SKM-1 treated with dmso at 0.1 percent for 144 hours (cell line): ENCODE results near the gene CACNA1D.
"Not testable (repeated sequence)": the region's sequence is repeated elsewhere in the genome, so short reads cannot be mapped to it uniquely, and the experiment has no call there.

ENCODE experiments used
- DNase-seq: peaks from one replicate; lab custom pipeline; 2025; ENCODE audit not compliant: unreplicated experiment; lab: John Stamatoyannopoulos, UW

CACNA1D gene

DNA sequence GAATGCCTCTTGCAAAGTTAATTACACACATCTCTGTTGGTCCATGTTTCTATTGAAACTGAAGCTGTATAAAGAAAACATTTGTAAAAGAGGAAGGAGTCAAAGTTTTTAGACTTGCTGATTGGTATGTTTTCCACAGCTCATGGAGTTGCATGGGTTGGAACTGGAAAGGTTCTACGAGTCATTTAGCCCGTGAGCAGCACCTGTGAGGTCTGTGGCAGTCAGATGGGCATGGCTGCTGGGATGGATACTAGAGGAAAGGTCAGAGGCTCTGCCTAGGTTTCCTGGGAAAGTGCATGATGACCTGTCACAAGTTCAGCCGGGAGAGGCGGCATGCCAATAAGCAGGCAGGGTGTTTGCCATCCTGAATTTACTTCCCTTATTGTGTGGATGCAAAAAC, 155.4 kb downstream of the CACNA1D start:
- DNase-seq, result no peak

DNA sequence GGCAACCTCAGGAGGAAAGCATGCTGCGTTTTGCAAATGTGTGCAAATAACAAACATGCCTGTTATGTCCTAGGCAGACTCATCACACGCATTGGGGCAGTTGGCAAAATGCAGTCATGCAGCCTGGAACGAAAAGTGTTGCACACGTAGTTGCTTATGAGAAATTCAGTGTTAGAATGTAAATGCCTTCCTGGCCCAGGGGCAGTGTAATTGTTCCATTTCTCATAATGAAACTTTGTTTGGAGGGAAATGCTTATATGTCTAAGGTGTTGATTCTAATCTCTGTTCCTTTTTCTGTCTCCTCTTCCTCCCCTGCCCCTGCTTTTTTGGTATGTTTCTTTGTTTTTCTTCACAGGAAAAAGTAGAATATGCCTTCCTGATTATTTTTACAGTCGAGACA, 156.0 kb downstream of the CACNA1D start:
- no peak for DNase-seq

DNA sequence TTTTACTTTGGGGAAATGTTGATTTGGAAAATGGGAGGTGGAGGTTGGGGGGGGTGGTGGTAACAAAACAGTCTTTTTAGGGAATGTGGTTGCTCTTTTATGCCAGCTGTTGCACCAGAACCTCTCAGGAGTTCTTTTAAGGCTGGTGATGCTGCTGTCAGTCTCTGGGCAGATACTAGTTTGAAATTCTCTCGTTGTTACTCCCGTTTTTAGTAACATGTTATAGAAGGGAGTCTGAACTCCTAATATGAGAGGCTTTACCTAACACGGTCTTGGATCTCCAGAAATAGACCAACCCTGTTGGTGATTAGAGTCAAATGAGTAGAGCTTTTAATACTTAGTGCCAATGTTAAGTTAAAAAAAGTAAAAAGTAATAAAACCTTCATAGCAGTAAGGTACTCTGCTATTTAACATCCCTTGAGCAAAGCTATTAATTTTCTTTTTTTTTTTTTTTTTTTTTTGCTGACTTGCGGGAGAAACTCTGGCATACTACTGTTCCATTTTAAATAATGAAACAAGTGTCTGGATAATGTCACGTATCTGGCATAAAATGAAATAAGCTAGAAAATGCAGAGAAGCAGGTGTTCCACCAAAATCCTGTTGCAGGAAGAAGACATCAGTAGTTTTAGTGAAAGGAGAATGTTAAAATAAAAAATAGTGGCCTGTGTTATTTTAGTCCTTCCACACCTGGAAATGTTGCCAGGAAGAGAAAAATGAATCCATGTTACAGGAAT, 156.7 kb downstream of the CACNA1D start:
- DNase-seq, result no peak

DNA sequence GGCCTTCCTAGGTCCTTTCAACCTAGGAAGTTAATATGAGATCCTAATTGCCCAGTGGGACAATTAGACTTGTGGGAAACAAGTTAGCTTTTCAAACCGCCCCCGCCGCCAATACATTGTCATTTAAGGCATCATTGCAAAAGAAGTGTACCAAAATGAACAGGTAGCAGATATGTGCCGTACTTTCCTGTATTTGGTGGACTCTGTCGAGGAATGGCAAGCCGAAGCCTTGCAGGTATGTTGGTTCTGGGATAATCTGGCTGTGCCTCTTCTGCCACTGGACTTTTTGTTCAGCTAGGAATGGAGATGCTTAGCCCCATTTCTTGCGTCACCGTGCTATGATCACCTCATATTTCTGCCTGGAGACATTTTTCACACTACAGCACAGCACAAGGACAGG, 157.5 kb downstream of the CACNA1D start:
- DNase-seq, result no peak

DNA sequence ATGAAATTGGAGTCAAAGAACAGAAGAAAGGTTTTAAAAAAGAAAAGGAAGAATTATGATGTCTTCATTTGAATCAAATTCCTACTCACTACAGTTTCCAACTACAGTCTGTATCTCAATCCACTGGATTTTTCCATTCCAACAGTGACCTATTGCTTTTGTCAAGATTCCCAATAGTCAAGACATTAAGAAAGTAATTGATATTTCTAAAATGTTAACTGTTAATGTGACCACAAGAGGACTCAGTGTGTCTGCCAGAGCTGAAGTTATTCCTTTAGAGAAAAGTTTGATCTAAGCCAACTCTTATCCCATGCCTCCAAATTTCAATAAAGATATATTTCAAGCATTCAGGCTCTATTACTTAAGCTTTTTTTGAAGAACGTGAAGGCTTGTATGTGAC, 163.2 kb downstream of the CACNA1D start:
- no peak for DNase-seq

DNA sequence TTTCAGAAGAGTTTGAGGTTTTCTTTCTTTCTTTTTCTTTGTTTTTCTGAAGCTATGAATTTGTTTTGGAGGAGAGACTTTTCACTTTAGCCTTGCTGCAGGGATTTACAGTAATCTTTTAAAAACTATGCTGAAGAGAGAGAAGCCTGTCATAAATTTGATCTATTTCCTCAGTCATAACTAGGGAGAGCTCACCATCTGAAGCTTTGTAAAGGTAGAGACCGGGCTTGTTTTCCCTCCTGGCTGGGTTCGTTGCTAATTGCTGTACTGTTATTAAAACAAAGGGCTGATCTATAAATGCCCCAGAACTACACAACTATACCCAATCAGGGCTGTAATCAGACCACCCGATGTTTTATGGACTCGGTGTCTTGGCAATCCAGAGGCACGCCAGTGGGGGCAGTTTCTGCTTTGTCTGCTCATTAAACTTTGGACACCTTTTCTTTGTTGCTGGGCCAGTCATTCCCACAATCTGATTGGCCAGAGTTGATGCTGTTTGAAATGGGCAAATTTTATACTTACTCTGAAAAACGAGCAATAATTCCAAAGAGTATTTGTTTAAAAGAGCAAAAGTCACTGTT, 164.3 kb downstream of the CACNA1D start:
- no peak for DNase-seq

DNA sequence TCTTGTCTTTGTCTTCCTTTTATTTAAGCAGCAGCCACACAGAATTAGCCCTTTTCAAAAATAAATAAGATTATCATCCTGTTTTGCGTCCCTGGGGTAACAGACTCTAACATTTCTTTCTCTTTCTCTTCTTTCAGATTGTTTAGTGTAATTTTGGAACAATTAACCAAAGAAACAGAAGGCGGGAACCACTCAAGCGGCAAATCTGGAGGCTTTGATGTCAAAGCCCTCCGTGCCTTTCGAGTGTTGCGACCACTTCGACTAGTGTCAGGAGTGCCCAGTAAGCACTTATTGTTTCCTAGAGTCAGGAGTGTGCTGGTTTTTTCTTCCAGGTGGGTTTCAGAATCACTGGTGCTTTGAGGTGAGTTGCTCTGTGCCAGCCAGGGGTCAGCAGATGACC, 165.6 kb downstream of the CACNA1D start:
- DNase-seq, result no peak

DNA sequence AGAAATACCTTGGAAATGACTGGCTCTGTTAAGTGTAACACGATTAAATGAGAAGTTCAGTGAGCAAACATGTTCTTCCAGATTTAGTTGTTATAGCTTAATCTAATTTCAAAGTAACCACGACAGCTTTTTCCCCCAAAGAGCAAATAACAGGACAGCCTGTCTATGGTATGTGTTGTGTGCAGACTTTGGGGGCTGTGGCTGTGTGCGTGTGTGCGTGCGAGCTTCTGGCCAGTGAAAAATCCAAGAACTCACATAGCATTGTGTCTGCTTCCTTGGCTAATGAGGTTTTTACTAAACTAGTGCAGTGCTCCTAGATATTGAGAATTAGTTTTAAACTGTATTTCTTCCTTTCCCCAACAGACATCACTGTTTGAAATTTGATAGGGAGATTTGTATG, 167.1 kb downstream of the CACNA1D start:
- DNase-seq, result no peak

DNA sequence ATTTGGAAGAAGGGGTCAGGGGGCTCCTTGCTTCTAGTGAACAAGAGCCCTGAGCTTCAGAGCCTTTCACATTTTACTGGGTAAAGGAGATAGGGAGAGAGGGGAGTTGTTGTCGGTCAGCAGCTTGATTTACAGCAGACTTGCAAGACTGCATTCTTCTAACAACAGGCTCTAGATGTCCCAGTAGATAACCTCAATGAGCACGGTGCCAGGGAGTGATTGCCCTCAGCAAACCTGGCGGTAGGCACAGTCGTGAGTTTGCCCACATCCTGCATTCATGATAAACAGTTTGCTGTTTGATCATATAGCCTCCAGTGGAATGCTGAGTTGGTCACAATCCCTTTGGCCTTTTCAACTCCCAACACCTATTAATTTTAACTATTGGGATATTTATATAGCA, 170.4 kb downstream of the CACNA1D start:
- not testable (repeated sequence) for DNase-seq

DNA sequence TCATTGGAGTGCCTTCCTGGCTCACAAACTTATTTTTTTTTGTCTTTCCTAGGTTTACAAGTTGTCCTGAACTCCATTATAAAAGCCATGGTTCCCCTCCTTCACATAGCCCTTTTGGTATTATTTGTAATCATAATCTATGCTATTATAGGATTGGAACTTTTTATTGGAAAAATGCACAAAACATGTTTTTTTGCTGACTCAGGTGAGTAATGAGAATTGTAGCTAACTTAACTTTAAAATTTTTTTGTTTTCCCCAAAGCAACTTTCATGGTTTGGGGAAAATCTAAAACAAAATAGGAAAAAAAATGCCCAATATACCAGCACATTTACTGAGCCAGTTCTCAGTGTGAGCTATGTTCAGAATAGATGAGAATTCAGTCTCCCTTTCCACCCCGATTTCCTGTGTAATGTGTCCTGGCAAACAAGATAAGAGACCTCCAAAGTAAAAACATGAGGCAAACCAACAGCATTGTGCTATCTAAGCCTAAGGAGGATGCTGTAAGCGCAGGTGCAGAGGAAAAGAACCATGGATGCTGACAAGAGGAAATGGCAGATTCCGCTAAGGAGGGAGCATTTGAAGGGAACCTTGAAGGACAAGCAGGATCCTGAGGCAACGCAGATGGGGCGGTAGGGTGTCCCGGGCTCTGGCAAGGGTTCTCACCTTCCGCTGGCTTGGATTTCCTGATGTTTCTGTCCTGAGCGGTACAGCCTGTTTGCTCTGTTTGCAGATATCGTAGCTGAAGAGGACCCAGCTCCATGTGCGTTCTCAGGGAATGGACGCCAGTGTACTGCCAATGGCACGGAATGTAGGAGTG, 171.4 kb downstream of the CACNA1D start:
- DNase-seq, result no peak

DNA sequence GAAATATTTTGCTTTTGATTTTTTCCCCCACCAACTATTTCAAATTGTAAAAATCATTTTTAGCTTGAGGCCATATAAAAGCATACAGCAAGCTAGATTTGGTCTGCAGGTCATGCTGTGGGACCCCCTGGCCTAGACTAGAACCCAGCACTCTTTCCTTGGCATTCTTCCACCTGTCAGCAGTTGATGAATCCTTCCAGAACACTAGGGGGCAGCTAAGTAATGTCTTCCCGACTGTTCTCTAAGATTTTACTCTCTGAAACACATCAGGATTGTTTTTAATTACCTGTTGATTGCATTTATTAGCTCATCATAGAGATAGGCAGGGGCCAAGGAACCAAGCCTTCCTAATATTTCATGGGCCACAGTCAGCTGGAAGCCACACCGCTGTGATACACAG, 174.5 kb downstream of the CACNA1D start:
- DNase-seq, result no peak

DNA sequence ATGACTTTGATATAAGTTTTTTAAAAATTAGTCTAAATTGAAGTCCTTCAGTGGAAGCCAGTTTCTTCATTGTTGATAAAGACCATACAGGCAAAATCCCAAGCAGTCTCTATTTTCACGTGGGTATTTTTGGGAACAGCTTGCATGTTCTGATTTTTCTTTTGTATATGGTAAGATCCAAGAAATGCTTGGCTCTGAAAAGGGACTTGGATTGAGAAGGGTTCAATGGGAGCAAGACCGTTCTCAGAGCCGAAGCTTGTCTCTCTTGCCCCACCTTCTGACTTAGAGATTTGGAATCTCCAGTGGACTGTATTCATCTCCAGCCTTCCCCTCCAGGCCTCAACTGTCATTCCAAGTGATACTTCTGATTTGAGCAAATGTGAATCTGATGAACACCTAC, 176.3 kb downstream of the CACNA1D start:
- DNase-seq, result no peak

DNA sequence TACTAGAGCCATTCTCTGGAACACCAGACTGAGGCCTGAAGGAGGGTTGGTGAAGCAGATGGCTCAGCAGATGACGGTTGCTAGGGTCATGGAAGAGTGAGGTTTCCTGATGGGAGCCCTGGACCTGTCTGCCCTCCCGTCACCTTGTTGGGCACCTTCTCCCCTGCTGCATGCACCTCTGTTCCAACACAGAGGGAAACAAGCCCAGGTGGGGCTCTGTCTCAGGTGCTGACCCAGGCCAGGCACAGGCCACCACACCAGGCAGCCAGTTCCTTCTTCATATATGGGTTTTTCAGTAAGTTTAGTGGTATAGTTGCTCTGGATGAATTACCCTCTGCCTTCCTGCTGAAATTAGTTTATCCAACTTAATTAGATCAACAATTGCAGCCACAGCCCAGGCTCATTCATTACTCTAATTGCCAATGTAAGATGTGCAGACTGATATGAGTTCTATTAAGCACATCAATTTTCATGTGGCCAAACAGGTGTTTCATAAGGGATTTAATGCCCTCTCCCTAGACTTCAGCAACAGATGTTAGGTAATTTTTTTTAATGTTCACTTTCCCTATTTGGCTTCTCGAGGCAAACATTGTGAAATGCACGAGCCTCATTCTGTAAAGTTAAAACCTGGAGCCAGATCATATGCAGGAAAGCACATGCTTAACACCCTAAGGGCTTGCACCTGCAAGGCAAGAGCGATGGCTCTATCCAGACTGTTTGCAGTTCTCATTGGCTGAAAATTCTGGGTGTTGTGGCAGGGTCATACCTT, 177.0 kb downstream of the CACNA1D start:
- DNase-seq, result no peak

DNA sequence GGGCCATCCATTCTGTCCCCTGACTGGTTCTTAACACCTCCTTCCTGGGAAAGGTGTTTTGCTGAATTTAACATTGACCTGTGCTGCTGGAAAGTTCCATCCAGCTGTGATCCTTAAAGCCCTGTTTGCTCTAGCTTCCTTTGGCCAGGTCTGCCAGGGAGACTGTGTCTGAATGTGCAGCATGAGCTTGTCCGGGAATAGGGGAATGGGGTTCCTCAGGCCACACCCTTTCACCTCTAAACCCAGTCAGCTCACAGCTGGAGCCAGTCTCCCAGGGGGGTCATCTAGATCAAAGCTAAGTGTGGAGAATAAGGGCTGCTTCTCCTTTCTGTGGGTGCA, 177.5 kb downstream of the CACNA1D start:
- no peak for DNase-seq

DNA sequence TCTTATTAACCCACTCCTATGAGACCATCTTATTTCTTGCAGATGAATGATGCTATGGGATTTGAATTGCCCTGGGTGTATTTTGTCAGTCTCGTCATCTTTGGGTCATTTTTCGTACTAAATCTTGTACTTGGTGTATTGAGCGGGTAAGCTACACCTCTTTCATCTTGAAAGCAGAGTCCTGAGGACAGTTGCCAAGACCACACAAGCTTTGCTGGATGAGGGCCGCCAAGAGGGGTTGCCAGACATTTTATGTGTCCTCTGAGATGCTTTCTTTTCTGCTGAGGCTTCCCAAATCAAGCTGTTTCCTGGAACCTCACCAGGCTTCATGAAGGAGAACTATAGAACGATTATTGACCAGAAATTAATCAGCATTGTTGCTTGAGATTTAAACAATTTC, 178.6 kb downstream of the CACNA1D start:
- no peak for DNase-seq

DNA sequence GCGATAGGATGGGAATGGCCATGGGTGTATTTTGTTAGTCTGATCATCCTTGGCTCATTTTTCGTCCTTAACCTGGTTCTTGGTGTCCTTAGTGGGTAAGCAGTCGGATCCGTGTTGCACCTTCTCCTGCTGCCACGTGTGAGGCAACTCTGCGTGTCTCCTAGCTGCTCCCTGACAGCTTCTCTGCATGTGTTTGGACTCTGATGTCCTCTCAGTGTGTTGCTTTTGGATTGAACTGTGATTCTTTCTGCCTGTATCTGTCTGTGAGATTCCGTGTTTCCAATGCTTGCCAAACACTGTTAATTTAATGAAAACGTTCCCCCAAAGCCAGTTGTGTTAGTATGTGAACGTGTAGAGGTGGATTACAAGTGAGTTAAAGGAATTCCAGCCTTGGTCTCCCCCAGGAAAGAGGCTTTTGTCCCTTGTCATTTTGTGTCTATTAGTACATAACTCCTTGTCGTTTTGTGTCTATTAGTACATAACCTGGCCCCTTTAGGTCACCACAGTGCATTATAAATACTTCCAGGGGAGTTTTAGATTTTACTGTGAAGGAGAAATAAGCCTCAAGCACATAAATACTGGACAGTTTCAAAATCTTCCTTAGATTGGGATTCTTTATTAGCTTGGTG, 179.4 kb downstream of the CACNA1D start:
- DNase-seq, result no peak

DNA sequence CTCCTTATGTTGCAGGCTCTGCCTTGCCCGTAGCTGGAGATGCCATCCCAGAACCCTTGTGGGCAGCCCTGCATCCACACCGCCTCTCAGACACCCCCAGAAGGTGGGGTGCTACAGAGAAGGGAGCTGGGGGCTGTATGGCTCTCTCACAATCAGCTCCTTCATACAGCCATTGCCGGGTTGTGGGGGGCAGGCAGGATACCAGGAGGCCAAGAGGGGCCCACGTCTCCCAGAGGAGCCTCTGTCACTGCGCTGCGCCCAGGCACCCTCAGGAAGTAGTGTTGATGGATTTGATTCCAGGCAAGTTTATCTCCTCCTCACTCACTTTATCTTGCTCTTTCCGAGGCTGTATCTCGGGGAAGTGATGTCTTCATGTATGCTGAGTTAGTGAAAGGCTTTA, 180.2 kb downstream of the CACNA1D start:
- no peak for DNase-seq

DNA sequence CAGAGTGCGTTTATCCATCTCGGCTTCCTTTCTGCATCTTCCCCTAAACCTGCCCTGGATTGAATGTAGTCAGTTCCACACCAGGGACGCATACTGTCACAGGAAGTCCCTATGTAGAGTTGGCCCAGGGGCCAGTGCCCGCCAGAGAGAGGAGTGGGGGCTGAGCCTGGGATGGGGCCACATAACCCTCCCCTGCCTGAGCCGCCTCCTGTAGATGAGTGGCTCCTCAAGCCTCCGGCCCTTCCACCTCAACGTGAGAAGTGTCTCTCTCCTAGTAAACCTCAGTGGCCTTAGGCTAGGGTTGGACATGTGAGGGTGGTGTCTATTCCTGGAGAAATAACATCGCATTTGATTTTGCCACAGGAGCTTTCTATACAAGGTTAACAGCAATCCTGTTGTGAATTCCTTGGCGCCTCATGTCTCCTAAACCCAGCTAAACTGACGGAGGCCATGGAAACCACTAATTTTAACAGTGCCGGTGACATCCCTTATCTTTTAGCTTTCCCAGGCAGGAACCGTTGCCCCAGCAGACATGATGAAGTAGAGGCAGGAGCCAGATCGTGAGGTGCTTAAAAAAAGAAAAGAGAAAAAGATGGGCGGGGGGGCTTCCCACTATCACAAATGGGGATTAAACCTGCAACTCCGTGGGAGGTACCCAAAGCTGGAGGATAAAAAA, 180.7 kb downstream of the CACNA1D start:
- DNase-seq, result no peak

DNA sequence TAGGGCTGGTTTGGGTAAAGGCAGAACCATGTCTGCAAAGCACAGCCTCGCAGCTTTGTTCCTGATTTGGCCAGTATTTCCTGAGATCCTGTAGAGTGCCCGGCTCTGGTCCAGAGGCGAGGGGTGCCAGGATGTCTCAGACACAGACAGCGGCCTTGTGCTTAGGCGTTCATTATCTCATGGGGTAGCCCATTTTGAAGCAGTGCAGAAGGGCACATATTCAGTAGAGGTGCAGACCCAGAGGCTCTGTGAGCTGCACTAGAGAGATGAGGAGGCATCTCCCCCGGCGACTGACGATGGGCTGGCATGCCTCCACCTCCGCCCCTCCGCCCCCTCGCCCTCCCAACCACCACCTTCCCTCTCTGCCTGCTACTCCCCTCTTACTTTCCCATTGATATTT, 181.5 kb downstream of the CACNA1D start:
- no peak for DNase-seq

DNA sequence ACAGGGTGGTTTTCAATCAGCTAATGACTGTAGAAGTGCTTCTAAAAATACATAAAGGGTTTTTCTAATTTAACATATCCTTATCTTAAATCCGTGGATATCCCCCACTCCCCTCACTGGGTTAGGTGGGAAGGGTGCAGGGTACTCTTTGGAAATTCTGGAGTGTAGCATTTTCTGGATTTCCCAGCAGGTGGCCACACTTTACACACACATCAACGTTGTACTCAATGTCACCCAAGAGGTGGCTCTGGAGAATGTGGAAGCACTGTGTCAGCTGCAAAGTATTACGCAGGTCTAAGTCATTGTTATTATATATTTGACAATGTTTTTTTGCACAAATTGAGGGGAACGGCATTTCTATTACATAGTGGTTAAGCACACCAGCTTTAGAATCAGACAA, 183.0 kb downstream of the CACNA1D start:
- DNase-seq, result no peak

DNA sequence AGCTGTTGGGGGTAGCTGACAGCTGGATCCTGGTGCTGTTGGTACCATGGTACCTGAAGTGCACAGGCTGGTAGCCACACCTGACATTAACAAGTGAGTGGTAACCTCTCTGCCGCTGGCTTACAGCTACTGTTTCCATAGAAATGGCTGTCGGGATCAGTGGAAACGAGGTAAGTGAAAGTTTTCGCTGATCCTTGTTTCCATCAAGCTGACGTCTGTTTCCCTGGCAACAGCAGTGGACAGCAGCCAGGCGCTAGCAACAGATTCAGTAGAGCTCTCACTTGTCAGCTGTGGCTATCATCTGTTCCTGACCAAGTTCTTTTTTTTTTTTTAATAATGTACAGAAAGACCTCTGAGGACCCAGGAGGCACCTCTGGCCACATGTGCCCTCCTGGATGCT, 185.6 kb downstream of the CACNA1D start:
- DNase-seq, result no peak
